A549 (cell line): ENCODE measurements around the gene MCRIP1.

ENCODE experiments used
- CEBPB ChIP-seq, 2 experiments: fragments of >200 bp in 1 of 2; sonication (Bioruptor Twin) in 1 of 2; formaldehyde crosslinking in 1 of 2; IDR thresholded peaks; 2 replicates each; pipeline ENCODE4 v1.6.1; 2012 to 2016
- CTCF ChIP-seq: fragments of >200 bp; sonication (Bioruptor Twin); formaldehyde crosslinking; IDR thresholded peaks from 3 replicates; pipeline ENCODE4 v1.5.1; 2016
- GATA3 ChIP-seq: IDR thresholded peaks from 2 replicates; pipeline ENCODE4 v1.6.1; 2012; ENCODE audit warnings: borderline replicate concordance
- HOXA7 ChIP-seq: fragments of 250-450 bp; sonication (Bioruptor Pico); IDR thresholded peaks from 2 replicates; pipeline ENCODE4 v1.5.0; 2020; ENCODE audit warnings: mild to moderate bottlenecking, moderate library complexity
- MAZ ChIP-seq: fragments of 150-350 bp; IDR thresholded peaks from 2 replicates; pipeline ENCODE4 v1.6.1; 2014; ENCODE audit warnings: antibody characterized with exemption, low read depth, low read length, borderline replicate concordance
- NPAS2 ChIP-seq: fragments of 250-450 bp; sonication (Bioruptor Pico); IDR thresholded peaks from 2 replicates; pipeline ENCODE4 v1.8.0; 2022; ENCODE audit warnings: mild to moderate bottlenecking, moderate library complexity, borderline replicate concordance
- NR3C1 ChIP-seq: fragments of >200 bp; sonication (Bioruptor Twin); formaldehyde crosslinking; IDR thresholded peaks from 3 replicates; pipeline ENCODE4 v1.6.1; 2017
- POLR2A ChIP-seq: IDR thresholded peaks from 2 replicates; pipeline ENCODE4 v1.6.1; 2012; ENCODE audit warnings: mild to moderate bottlenecking, low read length
- POLR2AphosphoS2 ChIP-seq: conservative IDR thresholded peaks from 2 replicates; pipeline ENCODE4 v1.6.1; 2012; ENCODE audit warnings: low read length, improper control_type of control experiment, inconsistent platforms
- RFX5 ChIP-seq: fragments of 450-650 bp; IDR thresholded peaks from 2 replicates; pipeline ENCODE4 v1.7.1; 2014; ENCODE audit warnings: antibody characterized with exemption, mild to moderate bottlenecking, moderate library complexity
- TF ChIP-seq, protein P1 (sequence below): IDR thresholded peaks from 2 replicates; pipeline ENCODE4 v1.6.1; 2012
- TF ChIP-seq, protein P2 (sequence below): fragments of 200-600 bp; sonication (generic); IDR thresholded peaks from 2 replicates; pipeline ENCODE4 v1.6.1; 2016; ENCODE audit warnings: antibody characterized with exemption, mild to moderate bottlenecking, moderate library complexity
- TF ChIP-seq, protein P3 (sequence below): fragments of 450-650 bp; IDR thresholded peaks from 2 replicates; pipeline ENCODE4 v1.6.1; 2014; ENCODE audit warnings: antibody characterized with exemption

DNA sequence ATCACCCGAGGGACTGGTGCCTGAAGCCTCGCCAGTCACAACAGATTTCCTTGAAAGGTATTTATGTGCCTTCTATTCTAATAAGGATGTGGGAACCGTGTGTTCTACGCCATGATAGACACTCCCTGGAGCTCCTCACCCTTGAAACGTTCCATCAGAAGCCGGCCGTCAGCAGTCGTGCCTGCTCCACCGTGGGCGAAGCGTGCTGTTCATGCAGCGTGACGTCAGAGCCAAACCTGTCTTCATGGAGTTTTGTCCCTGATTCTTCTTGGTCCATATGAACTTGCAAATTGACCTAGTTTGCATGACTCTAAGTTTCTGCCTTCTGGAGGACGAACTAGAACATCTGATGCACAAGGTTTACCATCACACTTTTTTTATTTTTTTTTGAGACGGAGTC lies 6.2 kb upstream of the MCRIP1 start:
- TF ChIP-seq CTCF = no peak
- no peak for TF ChIP-seq NPAS2 (CRISPR knock-in tag)
- TF ChIP-seq, protein P1, sequence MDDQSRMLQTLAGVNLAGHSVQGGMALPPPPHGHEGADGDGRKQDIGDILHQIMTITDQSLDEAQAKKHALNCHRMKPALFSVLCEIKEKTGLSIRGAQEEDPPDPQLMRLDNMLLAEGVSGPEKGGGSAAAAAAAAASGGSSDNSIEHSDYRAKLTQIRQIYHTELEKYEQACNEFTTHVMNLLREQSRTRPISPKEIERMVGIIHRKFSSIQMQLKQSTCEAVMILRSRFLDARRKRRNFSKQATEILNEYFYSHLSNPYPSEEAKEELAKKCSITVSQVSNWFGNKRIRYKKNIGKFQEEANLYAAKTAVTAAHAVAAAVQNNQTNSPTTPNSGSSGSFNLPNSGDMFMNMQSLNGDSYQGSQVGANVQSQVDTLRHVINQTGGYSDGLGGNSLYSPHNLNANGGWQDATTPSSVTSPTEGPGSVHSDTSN = no peak
- no peak for TF ChIP-seq POLR2A
- TF ChIP-seq MAZ = no peak
- TF ChIP-seq GATA3 = no peak
- TF ChIP-seq, protein P2, sequence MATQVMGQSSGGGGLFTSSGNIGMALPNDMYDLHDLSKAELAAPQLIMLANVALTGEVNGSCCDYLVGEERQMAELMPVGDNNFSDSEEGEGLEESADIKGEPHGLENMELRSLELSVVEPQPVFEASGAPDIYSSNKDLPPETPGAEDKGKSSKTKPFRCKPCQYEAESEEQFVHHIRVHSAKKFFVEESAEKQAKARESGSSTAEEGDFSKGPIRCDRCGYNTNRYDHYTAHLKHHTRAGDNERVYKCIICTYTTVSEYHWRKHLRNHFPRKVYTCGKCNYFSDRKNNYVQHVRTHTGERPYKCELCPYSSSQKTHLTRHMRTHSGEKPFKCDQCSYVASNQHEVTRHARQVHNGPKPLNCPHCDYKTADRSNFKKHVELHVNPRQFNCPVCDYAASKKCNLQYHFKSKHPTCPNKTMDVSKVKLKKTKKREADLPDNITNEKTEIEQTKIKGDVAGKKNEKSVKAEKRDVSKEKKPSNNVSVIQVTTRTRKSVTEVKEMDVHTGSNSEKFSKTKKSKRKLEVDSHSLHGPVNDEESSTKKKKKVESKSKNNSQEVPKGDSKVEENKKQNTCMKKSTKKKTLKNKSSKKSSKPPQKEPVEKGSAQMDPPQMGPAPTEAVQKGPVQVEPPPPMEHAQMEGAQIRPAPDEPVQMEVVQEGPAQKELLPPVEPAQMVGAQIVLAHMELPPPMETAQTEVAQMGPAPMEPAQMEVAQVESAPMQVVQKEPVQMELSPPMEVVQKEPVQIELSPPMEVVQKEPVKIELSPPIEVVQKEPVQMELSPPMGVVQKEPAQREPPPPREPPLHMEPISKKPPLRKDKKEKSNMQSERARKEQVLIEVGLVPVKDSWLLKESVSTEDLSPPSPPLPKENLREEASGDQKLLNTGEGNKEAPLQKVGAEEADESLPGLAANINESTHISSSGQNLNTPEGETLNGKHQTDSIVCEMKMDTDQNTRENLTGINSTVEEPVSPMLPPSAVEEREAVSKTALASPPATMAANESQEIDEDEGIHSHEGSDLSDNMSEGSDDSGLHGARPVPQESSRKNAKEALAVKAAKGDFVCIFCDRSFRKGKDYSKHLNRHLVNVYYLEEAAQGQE = no peak
- TF ChIP-seq NR3C1 = no peak
- no peak for TF ChIP-seq CEBPB (IDR thresholded peaks at IDR 0.05)
- TF ChIP-seq POLR2AphosphoS2 = no peak
- TF ChIP-seq, protein P3, sequence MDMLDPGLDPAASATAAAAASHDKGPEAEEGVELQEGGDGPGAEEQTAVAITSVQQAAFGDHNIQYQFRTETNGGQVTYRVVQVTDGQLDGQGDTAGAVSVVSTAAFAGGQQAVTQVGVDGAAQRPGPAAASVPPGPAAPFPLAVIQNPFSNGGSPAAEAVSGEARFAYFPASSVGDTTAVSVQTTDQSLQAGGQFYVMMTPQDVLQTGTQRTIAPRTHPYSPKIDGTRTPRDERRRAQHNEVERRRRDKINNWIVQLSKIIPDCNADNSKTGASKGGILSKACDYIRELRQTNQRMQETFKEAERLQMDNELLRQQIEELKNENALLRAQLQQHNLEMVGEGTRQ = no peak
- TF ChIP-seq HOXA7 (CRISPR knock-in tag) = no peak
- no peak for TF ChIP-seq RFX5
